GM23338 (cell line): Measurements from ENCODE around the gene PLD5.

Experiments used
- CREB1 ChIP-seq: fragments of 250-450 bp; sonication (Bioruptor Pico); IDR thresholded peaks from 2 replicates; pipeline ENCODE4 v1.5.0; 2020; ENCODE audit warnings: low read depth, mild to moderate bottlenecking, moderate library complexity
- CTCF ChIP-seq, 2 experiments: fragments of 200-600 bp in 1 of 2; sonication (generic) in 1 of 2; conservative IDR thresholded peaks; 2 replicates each; pipeline versions ENCODE4 v1.5.1 to v1.6.1; 2016 to 2017; ENCODE audit warnings: antibody characterized with exemption in 2 of 2, low read depth in 2 of 2, mild to moderate bottlenecking in 2 of 2, moderate library complexity in 1 of 2
- ETS1 ChIP-seq: IDR thresholded peaks from 2 replicates; pipeline ENCODE4 v1.6.1; 2016; ENCODE audit warnings: antibody characterized with exemption
- EZH2 ChIP-seq: fragments of 200-600 bp; sonication (generic); IDR thresholded peaks from one replicate; pipeline ENCODE4 v1.8.0; 2017; ENCODE audit warnings: antibody characterized with exemption, mild to moderate bottlenecking, low read depth; ENCODE audit not compliant: unreplicated experiment
- EZH2phosphoT487 ChIP-seq: fragments of 200-600 bp; sonication (generic); IDR thresholded peaks from one replicate; pipeline ENCODE4 v1.8.1; 2018; ENCODE audit warnings: antibody characterized with exemption; ENCODE audit not compliant: unreplicated experiment
- POLR2AphosphoS5 ChIP-seq: IDR thresholded peaks from 2 replicates; pipeline ENCODE4 v1.6.1; 2016; ENCODE audit warnings: antibody characterized with exemption, low read depth
- REST ChIP-seq: IDR thresholded peaks from one replicate; pipeline ENCODE4 v1.6.1; 2018; ENCODE audit warnings: antibody characterized with exemption; ENCODE audit not compliant: unreplicated experiment
- ZNF114 ChIP-seq: fragments of 250-450 bp; sonication (Bioruptor Pico); IDR thresholded peaks from 2 replicates; pipeline ENCODE4 v1.5.0; 2020; ENCODE audit warnings: mild to moderate bottlenecking, moderate library complexity
- ZNF462 ChIP-seq: fragments of 250-450 bp; sonication (Bioruptor Pico); IDR thresholded peaks from 2 replicates; pipeline ENCODE4 v1.5.0; 2020; ENCODE audit warnings: mild to moderate bottlenecking, moderate library complexity

GRCh38 chr1:242206994-242207393, 317.5 kb downstream of the PLD5 start:
- TF ChIP-seq CTCF (conservative IDR thresholded peaks at IDR 0.05; ENCODE audit: low read depth in 2 of 2) (no peak), POLR2AphosphoS5 (no peak), EZH2 (no peak), REST (no peak), EZH2phosphoT487 (no peak), CREB1 (CRISPR knock-in tag) (no peak), ZNF114 (CRISPR knock-in tag) (no peak), ETS1 (no peak), ZNF462 (CRISPR knock-in tag) (no peak)
